GM18508 (cell line): Measurements from ENCODE around the gene STX10.
"Not testable (repeated sequence)": the region's sequence is repeated elsewhere in the genome, so short reads cannot be mapped to it uniquely, and the experiment has no call there.

Source experiments
- ATAC-seq: cut with Tn5 transposase; IDR thresholded peaks from one replicate; pipeline ENCODE4 v1.9.1; 2021; ENCODE audit warnings: moderate number of reproducible peaks; ENCODE audit not compliant: insufficient read depth, unreplicated experiment

STX10 gene

GRCh38 chr19:13149173-13149627 lies 975 bp downstream of the STX10 start:
- not testable (repeated sequence) for ATAC-seq

- no peak for ATAC-seq
Measured at GRCh38 chr19:13146763-13147563, 3.2 kb downstream of the STX10 start.

- ATAC-seq: no peak
Measured at GRCh38 chr19:13139633-13140311, 10.4 kb downstream of the STX10 start.

GRCh38 chr19:13138916-13139198 lies 11.3 kb downstream of the STX10 start:
- no peak for ATAC-seq

GRCh38 chr19:13138171-13138915 lies 11.8 kb downstream of the STX10 start:
- no peak for ATAC-seq

- ATAC-seq: no peak
Measured at GRCh38 chr19:13137290-13137794, 12.8 kb downstream of the STX10 start.

- no peak for ATAC-seq
Measured at GRCh38 chr19:13135068-13136062, 14.8 kb downstream of the STX10 start.

- no peak for ATAC-seq
Measured at GRCh38 chr19:13134626-13135025, 15.5 kb downstream of the STX10 start.

GRCh38 chr19:13133241-13133870 lies 16.8 kb downstream of the STX10 start:
- ATAC-seq: no peak

- ATAC-seq: no peak
Measured at GRCh38 chr19:13132471-13133180, 17.5 kb downstream of the STX10 start.

GRCh38 chr19:13130886-13131490 lies 19.2 kb downstream of the STX10 start:
- ATAC-seq: no peak

GRCh38 chr19:13129384-13129783 lies 20.8 kb downstream of the STX10 start:
- no peak for ATAC-seq

GRCh38 chr19:13128583-13128982 lies 21.6 kb downstream of the STX10 start:
- no peak for ATAC-seq

GRCh38 chr19:13127811-13128575 lies 22.2 kb downstream of the STX10 start:
- no peak for ATAC-seq

GRCh38 chr19:13127051-13127450 lies 23.1 kb downstream of the STX10 start:
- ATAC-seq: no peak

GRCh38 chr19:13122980-13123957 lies 26.9 kb downstream of the STX10 start:
- no peak for ATAC-seq
